ENCODE results near the gene PSMA5. TPM values are rescaled to one million over a fixed set of nuclear protein-coding genes. Genes with fewer than 3 reads are reported as not detected.

The PSMA5 gene
- total and polyA plus RNA-seq, 2 of the 4 experiments (the other 2 are of a cell fraction): 75.5 to 107 TPM

DNA sequence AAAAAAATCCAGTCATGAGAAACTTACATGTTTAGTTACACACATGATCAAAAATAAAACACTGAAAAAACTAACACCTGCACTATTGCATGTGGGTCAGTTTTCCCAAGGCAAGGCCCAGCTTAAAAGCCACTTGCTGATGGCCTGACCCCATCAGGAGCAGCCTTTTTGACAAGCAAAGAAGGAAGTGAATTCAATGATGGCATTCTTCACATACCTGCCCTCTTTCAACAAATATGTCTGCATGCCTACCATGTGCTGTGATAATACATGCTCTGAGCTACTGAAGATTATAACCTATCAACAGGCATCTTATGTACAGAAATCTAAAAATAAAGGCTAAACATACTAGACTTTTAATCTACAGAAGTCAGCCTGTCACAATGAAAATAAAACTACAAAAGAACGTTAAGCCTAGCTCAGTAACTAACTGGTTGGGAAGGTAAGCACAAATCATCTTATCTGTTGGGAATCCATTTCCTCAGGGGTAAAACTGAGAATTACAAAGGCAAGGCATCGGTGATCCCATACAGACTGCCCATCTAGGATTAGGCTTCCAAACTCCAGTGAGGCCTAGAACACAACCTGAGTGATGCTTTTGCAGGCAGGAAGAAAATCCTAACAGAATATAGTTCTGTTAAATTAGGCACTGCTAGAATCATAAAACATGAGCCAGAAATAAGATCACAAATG is 43.0 kb downstream of the PSMA5 start (continued):
- TF ChIP-seq, protein P1, sequence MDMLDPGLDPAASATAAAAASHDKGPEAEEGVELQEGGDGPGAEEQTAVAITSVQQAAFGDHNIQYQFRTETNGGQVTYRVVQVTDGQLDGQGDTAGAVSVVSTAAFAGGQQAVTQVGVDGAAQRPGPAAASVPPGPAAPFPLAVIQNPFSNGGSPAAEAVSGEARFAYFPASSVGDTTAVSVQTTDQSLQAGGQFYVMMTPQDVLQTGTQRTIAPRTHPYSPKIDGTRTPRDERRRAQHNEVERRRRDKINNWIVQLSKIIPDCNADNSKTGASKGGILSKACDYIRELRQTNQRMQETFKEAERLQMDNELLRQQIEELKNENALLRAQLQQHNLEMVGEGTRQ (IDR thresholded peaks at IDR 0.05; ENCODE audit: low read depth, low read length): no peak

DNA sequence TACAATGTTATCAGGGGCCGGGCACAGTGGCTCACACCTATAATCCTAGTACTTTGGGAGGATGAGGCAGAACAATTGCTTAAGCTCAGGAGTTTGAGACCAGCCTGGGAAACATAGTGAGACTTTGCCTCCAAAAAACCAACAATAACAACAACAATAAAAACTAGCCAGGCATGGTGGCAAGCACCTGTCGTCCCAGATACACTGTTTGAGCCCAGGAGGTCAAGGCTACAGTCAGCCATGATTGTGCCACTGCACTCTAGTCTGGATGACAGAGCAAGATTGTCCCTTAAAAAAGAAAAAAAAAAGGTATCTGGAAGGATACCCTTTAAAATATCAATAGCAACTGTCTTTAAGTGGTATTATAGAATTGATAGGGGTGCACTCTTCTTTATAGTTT is 44.7 kb downstream of the PSMA5 start:
- Histone ChIP-seq H2BK20ac (ENCODE audit: low read depth, low read length) (no peak overlapping the region), H3K56ac (ENCODE audit: extremely low read depth, insufficient read depth, low read length) (no peak overlapping the region), H3K9me3 (ENCODE audit: control insufficient read depth, insufficient read depth, low read length) (peaks cover 2% of the 10 kb centered on the region; the same call in 1 of the 2 replicates), H3K27ac (ENCODE audit: insufficient read depth, low read length) (no peak overlapping the region), H3K4me3 (ENCODE audit: insufficient read depth, low read depth, low read length) (no peak overlapping the region), H3K4ac (ENCODE audit: low read depth, low read length) (no peak overlapping the region), H3K9me1 (ENCODE audit: insufficient read depth, low read length) (peaks cover 15% of the 10 kb centered on the region), H2AK5ac (ENCODE audit: low read depth, low read length) (no peak overlapping the region), H2BK5ac (ENCODE audit: low read depth, low read length, poor library complexity, severe bottlenecking) (no peak overlapping the region), H3K23ac (ENCODE audit: low read depth, low read length) (no peak overlapping the region; the same call in 1 of the 2 replicates), H4K5ac (ENCODE audit: low read depth, low read length) (no peak overlapping the region), H3K9ac (ENCODE audit: low read depth, low read length) (no peak overlapping the region), H3K79me1 (ENCODE audit: low read depth in 1 of 2, low read length in 2 of 2) (peaks cover 37 to 83% of the 10 kb centered on the region in 2 experiments), H4K91ac (ENCODE audit: insufficient read depth, low read depth, low read length) (no peak overlapping the region), H3K4me2 (ENCODE audit: low read depth, low read length) (no peak overlapping the region), H2BK15ac (ENCODE audit: low read depth, low read length) (no peak overlapping the region), H3K27me3 (ENCODE audit: control insufficient read depth, insufficient read depth, low read length) (no peaks in the 10 kb centered on the region), H2AK9ac (replicated peaks; ENCODE audit: low read depth, low read length, poor library complexity) (no peak overlapping the region), H2BK120ac (ENCODE audit: low read depth, low read length) (no peak overlapping the region), H3K4me1 (ENCODE audit: control insufficient read depth, insufficient read depth, low read length) (peaks cover 12% of the 10 kb centered on the region; the same call in 1 of the 2 replicates), H3K14ac (replicated peaks; ENCODE audit: low read depth, low read length) (no peak overlapping the region), H3K18ac (ENCODE audit: low read depth, low read length) (no peak overlapping the region), H4K20me1 (ENCODE audit: insufficient read depth, low read length) (no peaks in the 10 kb centered on the region), H4K8ac (ENCODE audit: low read depth in 2 of 2, low read length in 2 of 2) (no peak overlapping the region), H2AFZ (replicated peaks; ENCODE audit: low read length, poor library complexity) (no peak overlapping the region), H3K36me3 (ENCODE audit: control insufficient read depth, insufficient read depth, low read length) (no peaks in the 10 kb centered on the region)
- dilution Hi-C loops (cut with HindIII; ENCODE audit: low sequenced_read_pairs, unreplicated experiment) (no loop called here), intact Hi-C loops (cut with micrococcal nuclease) (no loop called here), in situ Hi-C loops (cut with MboI; ENCODE audit: low sequenced_read_pairs) (no loop called here)
- no CpG with 5 or more reads among the region's 2 CpGs for WGBS, 2 experiments (ENCODE audit: extremely low coverage in 2 of 2, insufficient read length in 1 of 2)
- ATAC-seq (ENCODE audit: low read depth): no peak
- ChIA-PET CTCF (no interaction called here), POLR2A (ENCODE audit: unreplicated experiment) (no interaction called here)
- no peak for DNase-seq
- BruUV-seq (replicated peaks): no TSS peak
- TF ChIP-seq MAFK (IDR thresholded peaks at IDR 0.05; ENCODE audit: low read depth, low read length) (no peak), MXI1 (IDR thresholded peaks at IDR 0.05; ENCODE audit: borderline replicate concordance, low read depth, low read length) (no peak), RCOR1 (IDR thresholded peaks at IDR 0.05; ENCODE audit: insufficient replicate concordance, low read length) (no peak), NFE2L2 (IDR thresholded peaks at IDR 0.05; ENCODE audit: low read depth, low read length) (no peak), BHLHE40 (IDR thresholded peaks at IDR 0.05; ENCODE audit: low read depth, low read length) (no peak), FOS (IDR thresholded peaks at IDR 0.05; ENCODE audit: low read depth, low read length) (no peak), CHD1 (IDR thresholded peaks at IDR 0.05; ENCODE audit: low read depth, low read length) (no peak), SMC3 (IDR thresholded peaks at IDR 0.05; ENCODE audit: low read depth, low read length) (no peak)
- TF ChIP-seq, protein P2, sequence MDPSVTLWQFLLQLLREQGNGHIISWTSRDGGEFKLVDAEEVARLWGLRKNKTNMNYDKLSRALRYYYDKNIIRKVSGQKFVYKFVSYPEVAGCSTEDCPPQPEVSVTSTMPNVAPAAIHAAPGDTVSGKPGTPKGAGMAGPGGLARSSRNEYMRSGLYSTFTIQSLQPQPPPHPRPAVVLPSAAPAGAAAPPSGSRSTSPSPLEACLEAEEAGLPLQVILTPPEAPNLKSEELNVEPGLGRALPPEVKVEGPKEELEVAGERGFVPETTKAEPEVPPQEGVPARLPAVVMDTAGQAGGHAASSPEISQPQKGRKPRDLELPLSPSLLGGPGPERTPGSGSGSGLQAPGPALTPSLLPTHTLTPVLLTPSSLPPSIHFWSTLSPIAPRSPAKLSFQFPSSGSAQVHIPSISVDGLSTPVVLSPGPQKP (IDR thresholded peaks at IDR 0.05; ENCODE audit: borderline replicate concordance, low read depth, low read length): no peak
- TF ChIP-seq, protein P3, sequence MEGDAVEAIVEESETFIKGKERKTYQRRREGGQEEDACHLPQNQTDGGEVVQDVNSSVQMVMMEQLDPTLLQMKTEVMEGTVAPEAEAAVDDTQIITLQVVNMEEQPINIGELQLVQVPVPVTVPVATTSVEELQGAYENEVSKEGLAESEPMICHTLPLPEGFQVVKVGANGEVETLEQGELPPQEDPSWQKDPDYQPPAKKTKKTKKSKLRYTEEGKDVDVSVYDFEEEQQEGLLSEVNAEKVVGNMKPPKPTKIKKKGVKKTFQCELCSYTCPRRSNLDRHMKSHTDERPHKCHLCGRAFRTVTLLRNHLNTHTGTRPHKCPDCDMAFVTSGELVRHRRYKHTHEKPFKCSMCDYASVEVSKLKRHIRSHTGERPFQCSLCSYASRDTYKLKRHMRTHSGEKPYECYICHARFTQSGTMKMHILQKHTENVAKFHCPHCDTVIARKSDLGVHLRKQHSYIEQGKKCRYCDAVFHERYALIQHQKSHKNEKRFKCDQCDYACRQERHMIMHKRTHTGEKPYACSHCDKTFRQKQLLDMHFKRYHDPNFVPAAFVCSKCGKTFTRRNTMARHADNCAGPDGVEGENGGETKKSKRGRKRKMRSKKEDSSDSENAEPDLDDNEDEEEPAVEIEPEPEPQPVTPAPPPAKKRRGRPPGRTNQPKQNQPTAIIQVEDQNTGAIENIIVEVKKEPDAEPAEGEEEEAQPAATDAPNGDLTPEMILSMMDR (conservative IDR thresholded peaks at IDR 0.05; ENCODE audit: low read depth, low read length): no peak
- TF ChIP-seq, protein P1 (IDR thresholded peaks at IDR 0.05; ENCODE audit: low read depth, low read length): no peak
